ENCODE data around the gene ZNF362. TPM values are rescaled to one million over a fixed set of nuclear protein-coding genes. Genes with fewer than 3 reads are reported as not detected.

The ZNF362 gene
- total and polyA plus RNA-seq, 12 donors: 7.8 to 37.3 (median 23.8) TPM

DNA sequence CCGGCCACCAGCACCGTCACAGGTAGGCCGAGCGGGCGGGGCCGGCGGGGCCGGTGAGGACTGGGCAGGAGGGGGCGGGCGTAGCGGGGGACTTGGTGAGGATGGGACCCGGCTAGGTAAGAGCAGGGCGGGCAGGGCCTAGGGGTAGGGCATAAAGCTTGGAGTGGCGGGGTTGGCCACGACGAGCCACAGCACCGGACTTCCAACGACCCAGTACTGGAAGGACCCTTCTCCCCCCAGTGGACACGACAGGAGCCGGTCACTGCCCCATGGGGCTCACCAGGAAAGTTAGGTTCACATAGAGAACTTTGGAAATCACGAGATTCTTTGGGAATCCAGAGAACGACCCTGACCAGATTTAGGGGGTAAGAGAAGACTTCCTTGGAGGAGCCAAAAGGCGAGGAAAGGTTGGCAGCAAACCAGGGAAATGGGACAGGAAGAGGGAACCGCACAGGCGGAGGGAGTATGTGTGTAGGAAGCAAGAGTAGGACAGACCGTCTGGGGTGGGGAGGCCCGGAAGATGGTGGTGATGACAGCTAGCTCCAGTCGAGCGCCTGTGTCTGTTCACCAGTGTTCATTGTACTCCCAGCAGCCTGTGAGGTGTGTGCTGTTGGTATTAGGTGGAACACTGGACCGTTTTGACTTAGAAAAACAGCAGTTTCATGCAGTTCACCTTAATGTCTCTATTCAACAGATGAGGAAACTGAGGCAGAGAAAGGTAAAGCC lies 20.4 kb downstream of the ZNF362 start:
- Histone ChIP-seq H3K9me3 (replicated peaks in 1 of 3) (no peaks in the 10 kb centered on the region), H3K4me1 (replicated peaks in 1 of 2) (no peaks in the 10 kb centered on the region), H3K4me3 (no peak overlapping the region), H3K27me3 (no peaks in the 10 kb centered on the region), H3K27ac (no peak overlapping the region), H3K36me3 (replicated peaks in 1 of 2) (peaks cover 0 to 38% of the 10 kb centered on the region in 2 donors)
- intact Hi-C loops (cut with DNase I): loop anchor here in 1 of 2 donors (10.0 kb wide), 1 partner anchor 142 kb away; no protein-coding TSS in a partner anchor
- DNase-seq: peak in 1 of 7 donors; percentile 12
- 84 to 87% (median 85%) methylated on average over 10 to 30 of the region's 30 CpGs for WGBS, 4 donors
- TF ChIP-seq POLR2A (IDR thresholded peaks at IDR 0.05): no peak
- TF ChIP-seq, protein P1, sequence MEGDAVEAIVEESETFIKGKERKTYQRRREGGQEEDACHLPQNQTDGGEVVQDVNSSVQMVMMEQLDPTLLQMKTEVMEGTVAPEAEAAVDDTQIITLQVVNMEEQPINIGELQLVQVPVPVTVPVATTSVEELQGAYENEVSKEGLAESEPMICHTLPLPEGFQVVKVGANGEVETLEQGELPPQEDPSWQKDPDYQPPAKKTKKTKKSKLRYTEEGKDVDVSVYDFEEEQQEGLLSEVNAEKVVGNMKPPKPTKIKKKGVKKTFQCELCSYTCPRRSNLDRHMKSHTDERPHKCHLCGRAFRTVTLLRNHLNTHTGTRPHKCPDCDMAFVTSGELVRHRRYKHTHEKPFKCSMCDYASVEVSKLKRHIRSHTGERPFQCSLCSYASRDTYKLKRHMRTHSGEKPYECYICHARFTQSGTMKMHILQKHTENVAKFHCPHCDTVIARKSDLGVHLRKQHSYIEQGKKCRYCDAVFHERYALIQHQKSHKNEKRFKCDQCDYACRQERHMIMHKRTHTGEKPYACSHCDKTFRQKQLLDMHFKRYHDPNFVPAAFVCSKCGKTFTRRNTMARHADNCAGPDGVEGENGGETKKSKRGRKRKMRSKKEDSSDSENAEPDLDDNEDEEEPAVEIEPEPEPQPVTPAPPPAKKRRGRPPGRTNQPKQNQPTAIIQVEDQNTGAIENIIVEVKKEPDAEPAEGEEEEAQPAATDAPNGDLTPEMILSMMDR (IDR thresholded peaks at IDR 0.05): no peak

DNA sequence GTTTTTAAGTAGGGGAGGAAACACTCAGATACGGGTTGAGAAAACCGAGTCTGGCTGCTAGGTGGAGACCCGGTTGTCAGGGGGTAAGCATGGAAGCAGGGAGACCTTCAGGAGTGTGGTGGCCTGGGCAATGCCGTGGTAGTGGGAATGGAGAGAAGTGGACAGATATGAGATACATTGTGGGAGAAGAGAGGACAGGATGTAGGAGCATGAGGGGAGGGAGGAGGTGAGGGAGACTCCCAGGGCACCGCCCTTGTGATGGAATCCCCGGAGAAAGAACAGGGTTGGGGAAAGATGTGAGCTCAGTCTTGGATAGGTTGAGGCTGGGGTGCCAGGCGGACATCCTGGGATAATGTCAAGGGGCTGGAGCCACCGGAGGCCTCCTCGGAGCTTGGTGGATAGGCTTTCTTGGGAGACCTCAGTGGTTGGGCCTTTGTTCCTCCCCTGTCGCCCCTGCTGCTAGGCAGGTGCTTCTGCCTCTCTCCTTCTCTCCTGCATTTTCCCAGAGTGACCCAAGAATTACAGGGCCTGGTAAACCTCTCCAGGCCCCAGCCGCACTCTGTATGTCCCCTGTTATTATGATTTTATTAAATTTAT lies 21.3 kb downstream of the ZNF362 start:
- no peaks in the 10 kb centered on the region for H3K4me1 ChIP-seq (replicated peaks in 1 of 2)
- H3K27ac ChIP-seq: no peak overlapping the region
- 86 to 95% (median 91%) methylated on average over 11 of the region's 11 CpGs for WGBS, 4 donors
- H3K36me3 ChIP-seq (replicated peaks in 1 of 2): peaks cover 0 to 47% of the 10 kb centered on the region in 2 donors
- intact Hi-C loops (cut with DNase I): loop anchor here in 1 of 2 donors (10.0 kb wide), 1 partner anchor 143 kb away; no protein-coding TSS in a partner anchor
- H3K9me3 ChIP-seq (replicated peaks in 1 of 3): no peaks in the 10 kb centered on the region
- peak in 1 of 7 donors; percentile 5 for DNase-seq
- H3K27me3 ChIP-seq: no peaks in the 10 kb centered on the region
- H3K4me3 ChIP-seq: no peak overlapping the region
- TF ChIP-seq POLR2A (IDR thresholded peaks at IDR 0.05): no peak
- TF ChIP-seq, protein P1 (IDR thresholded peaks at IDR 0.05): no peak

DNA sequence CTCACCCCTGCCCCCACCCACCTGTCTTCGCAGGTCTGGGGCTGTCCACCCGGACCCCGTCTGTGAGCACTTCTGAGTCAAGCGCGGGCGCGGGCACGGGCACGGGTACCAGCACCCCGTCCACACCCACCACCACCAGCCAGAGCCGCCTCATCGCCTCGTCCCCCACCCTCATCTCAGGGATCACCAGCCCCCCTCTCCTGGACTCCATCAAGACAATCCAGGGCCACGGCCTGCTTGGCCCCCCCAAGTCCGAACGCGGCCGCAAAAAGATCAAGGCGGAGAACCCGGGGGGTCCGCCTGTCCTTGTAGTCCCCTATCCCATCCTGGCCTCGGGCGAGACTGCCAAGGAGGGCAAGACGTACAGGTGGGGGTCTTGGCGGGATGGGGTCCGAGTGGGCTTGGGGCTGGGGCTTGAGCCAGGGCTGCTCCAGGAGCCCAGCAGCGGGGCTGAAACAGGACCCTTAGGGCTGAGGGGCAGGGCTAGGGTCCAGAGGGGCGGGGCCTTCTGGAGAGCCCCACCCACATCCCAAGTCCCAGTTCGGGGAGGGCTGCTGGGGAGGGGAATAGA lies 23.9 kb downstream of the ZNF362 start:
- Histone ChIP-seq H3K4me1 (replicated peaks in 1 of 2) (no peaks in the 10 kb centered on the region), H3K4me3 (no peak overlapping the region), H3K9me3 (replicated peaks in 1 of 3) (no peaks in the 10 kb centered on the region), H3K27me3 (no peaks in the 10 kb centered on the region), H3K36me3 (replicated peaks in 1 of 2) (peaks cover 0 to 52% of the 10 kb centered on the region in 2 donors), H3K27ac (no peak overlapping the region)
- intact Hi-C loops (cut with DNase I): no loop called here
- DNase-seq: peak in 1 of 7 donors; percentile 10
- no peak for TF ChIP-seq POLR2A (IDR thresholded peaks at IDR 0.05)
- TF ChIP-seq, protein P1 (IDR thresholded peaks at IDR 0.05): no peak
- WGBS, 4 donors: 93 to 98% (median 95%) methylated on average over 23 to 29 of the region's 29 CpGs

DNA sequence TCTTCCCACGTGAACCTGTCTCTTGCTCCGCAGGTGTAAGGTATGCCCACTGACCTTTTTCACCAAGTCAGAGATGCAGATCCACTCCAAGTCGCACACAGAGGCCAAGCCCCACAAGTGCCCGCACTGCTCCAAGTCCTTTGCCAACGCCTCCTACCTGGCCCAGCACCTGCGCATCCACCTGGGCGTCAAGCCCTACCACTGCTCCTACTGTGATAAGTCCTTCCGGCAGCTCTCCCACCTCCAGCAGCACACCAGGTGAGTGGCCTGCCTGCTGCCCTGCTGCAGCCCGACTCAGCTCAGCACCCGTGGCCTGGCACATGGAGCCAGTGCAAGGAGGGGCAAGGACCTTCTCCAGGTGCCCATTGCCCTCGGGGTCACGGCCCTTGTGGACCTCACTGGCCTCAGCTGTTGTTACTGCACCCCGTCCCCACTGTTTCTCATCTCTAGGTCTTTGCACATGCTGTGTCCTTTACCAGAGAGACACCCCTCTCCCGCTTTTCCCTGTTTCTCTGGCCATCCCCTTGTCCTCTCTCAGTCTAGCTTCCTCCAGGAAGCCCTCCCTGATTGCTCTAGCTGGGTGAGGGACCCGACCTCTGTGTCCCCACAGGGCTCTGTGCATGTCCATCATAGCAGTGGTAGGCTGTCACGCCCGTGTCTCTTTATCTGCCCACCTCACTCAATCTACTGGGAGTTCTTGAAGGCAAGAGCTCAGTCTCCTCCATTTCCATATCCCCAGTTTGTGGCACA lies 25.4 kb downstream of the ZNF362 start:
- intact Hi-C loops (cut with DNase I): no loop called here
- no peak overlapping the region for H3K4me3 ChIP-seq
- H3K27me3 ChIP-seq: no peaks in the 10 kb centered on the region
- DNase-seq: peak in 1 of 7 donors; percentile 3
- peaks cover 0 to 53% of the 10 kb centered on the region in 2 donors for H3K36me3 ChIP-seq (replicated peaks in 1 of 2)
- peaks cover 0 to 13% of the 10 kb centered on the region in 2 donors for H3K4me1 ChIP-seq (replicated peaks in 1 of 2)
- 92 to 97% (median 94%) methylated on average over 10 to 17 of the region's 17 CpGs for WGBS, 4 donors
- no peak for TF ChIP-seq POLR2A (IDR thresholded peaks at IDR 0.05)
- TF ChIP-seq, protein P1 (IDR thresholded peaks at IDR 0.05): no peak
- no peaks in the 10 kb centered on the region for H3K9me3 ChIP-seq (replicated peaks in 1 of 3)
- H3K27ac ChIP-seq: no peak overlapping the region

Measured in adrenal gland (tissue), 12 donors.